Stimulated activated CD4-positive, alpha-beta T cell treated with anti-CD3 and anti-CD28 coated beads, Interleukin-2, amount 100 ng/mL, for 48 hours (primary cell): ENCODE results near the gene TLR1.
"Not testable (repeated sequence)": the region's sequence is repeated elsewhere in the genome, so short reads cannot be mapped to it uniquely, and the experiment has no call there.

Source experiments
- DNase-seq, 2 donors: peaks; one replicate each; pipeline ENCODE4 v3.0.0-alpha.2; 2020

TLR1 gene

DNA sequence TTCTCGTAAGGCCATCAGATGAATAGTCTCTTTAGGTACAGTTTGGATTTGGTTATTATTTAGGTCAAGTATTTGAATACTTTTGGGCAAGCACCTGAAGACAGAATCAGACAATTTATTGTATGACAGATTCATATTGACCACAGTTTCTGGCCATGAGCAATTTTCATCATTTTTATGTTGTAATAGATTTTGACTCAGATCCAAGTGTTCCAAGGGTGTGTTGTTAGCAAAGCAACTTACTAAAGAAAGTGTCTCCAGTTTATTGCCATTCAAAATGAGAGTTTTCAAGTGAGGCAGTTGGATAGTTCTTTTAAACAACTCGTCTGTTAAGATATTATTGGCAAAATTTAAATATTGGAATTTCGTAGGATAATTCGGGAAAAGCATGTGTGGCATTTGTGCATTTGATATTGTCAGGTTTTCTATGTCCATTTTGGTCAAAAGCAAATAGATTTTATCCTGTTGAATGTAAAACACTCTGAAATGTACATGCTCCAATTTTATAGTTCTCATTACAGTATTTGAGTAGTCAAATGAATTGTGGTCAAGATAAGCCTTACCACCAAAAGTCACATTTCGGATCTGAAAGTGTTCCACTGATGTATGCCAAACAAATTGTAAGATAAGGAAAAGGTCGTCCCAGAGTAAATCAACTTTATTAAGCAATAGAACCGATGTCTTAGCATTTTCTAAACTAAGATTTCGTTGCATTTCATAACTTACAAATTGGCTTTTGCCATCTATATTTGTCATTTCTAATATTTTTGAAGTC, 30.2 kb downstream of the TLR1 start:
- DNase-seq: no peak

DNA sequence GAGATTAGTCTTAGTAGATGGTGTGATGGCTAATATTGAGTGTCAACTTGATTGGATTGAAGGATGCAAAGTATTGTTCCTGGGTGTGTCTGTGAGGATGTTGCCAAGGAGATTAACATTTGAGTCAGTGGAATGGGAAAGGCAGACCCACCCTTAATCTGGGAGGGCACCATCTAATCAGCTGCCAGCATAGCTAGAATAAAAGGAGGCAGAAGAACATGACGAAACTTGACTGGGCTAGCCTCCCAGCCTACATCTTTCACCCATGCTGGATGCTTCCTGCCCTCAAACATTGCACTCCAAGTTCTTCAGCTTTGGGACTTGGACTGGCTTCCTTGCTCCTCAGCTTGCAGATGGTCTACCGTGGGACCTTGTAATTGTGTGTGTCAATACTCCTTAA, 34.3 kb downstream of the TLR1 start:
- DNase-seq: not testable (repeated sequence)

DNA sequence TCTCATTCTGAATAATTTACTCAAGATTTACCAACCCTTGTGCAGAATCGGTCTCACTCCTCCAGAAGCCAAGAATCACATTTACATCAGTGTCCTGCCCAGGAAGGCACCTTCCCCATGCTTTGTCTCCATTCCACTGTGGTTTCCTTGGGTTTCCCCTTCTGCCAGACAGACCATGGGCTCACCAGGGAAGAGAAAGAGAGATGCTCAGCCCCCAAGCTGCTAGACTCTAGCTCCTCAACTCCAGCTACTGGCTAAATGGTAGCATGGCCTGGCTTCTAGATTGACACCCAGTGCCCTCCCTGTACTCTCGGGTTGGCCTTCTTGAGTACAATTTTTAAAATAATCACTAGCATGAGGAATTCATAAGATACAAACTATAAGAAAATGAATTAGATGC, 34.7 kb downstream of the TLR1 start:
- no peak for DNase-seq

DNA sequence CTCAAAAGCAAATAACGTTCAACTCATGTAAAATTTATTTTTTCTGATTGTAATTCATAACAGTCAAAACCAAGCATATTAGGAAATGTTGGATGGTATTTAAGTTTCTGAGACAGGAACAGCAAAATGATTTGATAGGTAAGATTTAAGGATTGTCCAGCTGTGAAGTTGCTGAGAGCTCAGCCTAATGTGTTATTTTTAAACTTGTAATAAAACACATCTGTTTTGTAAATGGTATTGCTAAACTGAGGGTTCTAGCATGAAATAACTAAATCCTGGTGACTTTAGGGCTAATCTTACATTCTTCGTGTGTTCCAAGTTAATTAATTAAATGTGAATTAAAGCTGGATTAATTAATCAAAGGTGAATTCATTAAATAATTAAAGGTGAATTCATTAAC, 35.1 kb downstream of the TLR1 start:
- no peak for DNase-seq

DNA sequence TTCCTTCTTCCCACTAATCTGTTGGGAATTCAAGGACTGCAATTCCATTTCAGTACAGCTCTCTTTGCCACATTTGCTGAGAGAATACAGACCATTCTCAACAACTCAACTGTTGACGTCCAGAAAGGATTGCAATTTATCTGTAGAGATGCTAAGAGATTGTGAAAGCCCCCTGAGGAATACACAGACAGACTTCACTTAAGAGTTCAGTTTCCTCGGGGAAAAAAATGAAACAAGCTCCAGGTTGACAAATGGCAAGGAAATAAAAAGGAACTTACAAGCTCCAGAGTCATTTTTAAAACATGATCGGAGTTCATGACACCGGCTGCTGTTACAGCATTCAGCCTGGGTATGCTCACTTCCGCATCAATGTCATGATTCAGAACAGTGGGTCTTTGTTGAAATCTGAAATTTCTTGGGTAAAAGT, 35.6 kb downstream of the TLR1 start:
- DNase-seq: no peak

DNA sequence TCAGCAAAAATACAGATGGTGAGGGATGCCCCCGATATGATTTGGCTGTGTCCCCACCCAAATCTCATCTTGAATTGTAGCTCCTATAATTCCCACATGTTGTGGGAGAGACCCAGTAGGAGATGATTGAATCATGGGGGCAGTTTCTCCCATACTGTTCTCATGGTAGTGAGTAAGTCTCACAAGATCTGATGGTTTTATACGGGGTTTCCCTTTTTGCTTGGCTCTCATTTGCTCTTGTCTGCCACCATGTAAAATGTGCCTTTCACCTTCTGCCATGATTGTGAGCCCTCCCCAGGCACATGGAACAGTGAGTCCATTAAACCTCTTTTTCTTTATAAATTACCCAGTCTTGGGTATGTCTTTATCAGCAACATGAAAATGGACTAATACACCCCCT, 37.7 kb downstream of the TLR1 start:
- DNase-seq: not testable (repeated sequence)

DNA sequence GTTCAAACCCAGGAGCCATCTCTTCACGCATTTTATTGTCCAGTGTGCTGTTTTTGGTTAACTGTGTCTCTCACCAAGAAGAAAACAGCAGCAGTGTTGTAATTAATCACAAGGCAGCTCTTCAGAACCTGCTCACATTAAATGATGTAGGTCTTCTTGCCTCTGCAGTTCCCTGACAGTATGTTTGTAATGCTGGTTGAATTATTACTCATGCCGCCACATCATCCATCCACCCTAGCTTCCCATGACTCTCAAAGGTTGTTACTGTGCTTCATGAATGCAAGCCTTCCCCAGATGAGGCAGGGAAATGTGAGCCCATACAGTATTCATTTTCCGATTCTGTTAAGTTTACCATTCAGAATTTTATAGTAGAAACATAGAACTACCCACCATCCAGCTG, 39.2 kb downstream of the TLR1 start:
- no peak for DNase-seq

DNA sequence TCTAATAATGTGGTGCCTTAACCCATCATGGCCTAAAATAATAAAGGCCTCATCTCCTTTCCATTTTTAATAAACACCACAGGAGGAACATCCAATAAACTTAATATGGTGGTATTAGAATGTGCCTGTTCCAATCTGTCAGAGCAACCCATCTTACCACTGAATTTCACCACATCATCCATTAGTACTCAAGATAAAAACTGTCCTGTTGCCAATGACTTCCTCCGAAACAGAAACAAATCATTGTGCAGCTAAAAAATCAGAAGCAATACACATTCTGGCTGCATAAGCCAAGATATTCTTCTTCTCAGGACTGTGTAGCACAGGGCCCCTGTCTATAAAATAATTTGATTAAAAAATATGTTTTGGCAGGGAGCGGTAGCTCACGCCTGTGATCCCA, 40.3 kb downstream of the TLR1 start:
- no peak for DNase-seq

DNA sequence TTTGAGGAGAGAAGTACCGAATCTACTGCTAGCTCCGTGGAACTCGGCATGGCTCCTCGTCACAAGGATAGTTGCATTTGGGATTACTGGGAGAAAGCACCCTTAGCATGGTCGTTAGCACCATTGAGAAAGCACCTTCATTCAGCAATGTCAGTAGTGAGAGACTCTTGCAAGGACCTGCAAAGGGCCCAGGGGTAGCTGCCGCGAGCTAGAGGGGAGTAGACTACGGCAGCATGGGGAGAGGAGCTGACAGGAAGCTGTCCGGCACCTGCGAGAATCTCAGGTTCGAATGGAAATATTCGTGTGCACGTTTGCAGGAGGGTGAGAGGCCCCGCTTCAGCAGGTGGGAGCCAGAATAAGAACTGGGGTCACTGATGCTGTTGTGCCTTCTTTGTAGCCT, 42.0 kb downstream of the TLR1 start:
- no peak for DNase-seq

DNA sequence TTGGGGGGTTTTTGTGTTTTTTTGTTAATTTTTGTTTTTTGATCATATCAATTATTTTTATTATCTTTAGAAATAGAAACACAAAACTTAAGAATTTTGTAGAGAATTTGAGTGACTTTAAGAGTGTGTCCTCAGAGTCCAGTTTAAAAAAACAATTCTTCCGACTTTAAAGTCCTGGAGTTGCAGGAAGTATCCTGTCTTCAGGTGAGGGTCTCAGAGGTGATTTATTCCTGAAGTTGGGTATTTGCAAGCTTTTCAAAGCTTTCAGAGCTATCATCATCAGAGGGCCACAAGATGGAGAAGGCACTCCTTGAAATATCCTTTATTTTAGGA, 44.8 kb downstream of the TLR1 start:
- no peak for DNase-seq

DNA sequence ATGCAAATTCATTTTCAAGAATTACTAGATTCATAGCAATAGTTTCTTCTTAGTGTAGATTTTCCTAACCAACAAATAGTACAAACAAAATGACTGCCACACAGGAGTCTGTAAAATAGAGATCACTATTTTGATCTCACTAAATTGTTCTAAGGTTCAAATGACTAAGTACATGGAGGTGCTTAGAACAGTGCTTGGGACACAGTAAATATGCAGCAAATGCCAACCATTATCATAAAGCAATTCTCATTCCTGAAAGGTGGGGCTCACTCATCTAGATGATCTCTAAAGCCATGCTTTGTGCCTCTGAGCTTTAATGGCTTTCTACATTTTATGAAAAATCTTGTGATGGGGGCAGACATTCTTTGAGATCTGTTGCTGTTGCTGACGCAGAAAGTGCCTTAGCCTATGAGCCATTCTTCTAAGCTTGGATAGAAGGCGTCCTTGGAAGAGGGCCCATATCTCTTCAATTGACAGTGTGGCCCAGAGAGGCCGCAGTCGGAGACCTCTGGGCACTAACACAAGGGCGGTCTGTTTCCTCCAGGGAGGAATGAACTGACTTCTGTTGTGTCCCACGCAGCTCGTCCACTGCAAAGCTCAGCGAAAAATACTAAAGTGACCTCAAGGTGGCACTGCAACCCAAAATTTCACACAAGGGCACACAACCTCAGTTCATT, 45.3 kb downstream of the TLR1 start:
- peak; percentile 37 to 61 for DNase-seq

DNA sequence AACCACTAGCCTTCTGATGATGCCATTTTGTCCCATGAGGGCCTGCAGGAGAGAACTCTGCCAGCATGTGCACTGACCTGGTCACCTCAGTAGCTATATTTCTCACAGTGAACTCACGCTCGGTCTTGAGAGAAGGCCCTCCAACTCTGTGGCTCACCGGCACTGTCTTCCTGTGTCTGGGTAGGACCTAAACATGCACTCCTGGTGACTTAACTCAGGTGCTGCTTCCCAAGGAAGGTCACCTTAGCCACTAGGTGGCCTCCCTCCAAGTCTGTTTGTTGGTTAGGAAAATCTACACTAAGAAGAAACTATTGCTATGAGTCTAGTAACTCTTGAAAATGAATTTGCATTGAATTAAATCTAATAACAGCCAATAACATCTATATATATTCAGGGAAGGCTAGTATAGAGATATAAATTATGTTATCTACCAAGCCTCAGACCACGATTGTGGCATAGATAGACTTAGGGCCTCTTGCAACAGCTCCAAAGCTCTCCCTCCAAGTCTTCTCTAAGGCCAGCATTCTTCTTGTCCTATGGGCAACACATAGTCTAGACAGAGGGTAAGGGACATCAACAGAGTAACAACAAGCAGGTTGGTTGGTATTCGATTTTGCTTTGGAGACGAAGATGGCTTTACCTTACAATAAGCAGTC, 46.5 kb downstream of the TLR1 start:
- no peak for DNase-seq

DNA sequence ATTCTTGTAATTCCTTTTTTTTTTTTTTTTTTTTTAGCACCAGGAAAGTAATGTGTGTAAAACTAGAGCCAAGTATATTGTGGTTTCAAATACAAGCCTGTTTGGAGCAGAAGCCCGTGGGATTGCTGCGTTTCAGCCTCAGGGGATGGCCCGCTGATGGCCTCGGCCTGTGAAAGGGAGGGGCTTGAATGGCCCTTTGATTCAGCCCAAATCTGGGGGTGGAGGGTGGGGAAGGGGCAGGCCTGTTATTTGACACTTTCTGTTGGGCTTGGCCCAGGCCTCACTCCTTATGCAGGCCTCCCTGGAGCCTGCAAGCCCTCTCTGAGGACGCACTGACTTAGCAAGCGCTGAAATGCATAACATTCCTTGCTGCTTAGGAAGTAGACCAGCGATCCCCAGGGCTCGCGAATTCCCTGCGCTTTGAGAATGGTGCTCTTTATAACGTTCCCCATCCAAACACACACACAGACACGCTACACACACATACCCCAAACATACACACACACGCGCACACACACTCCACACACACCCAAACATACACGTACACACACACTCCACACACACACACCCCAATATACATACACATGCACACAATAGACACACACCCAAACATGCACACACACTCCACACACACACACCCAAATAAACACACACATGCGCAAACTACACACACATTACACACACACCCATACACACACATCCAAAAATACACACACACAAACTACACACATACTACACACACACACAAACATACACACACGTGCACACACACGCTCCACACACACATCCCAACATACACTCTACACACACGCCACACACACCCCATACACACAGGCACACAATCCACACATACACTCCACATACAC, 51.4 kb downstream of the TLR1 start:
- no peak for DNase-seq

DNA sequence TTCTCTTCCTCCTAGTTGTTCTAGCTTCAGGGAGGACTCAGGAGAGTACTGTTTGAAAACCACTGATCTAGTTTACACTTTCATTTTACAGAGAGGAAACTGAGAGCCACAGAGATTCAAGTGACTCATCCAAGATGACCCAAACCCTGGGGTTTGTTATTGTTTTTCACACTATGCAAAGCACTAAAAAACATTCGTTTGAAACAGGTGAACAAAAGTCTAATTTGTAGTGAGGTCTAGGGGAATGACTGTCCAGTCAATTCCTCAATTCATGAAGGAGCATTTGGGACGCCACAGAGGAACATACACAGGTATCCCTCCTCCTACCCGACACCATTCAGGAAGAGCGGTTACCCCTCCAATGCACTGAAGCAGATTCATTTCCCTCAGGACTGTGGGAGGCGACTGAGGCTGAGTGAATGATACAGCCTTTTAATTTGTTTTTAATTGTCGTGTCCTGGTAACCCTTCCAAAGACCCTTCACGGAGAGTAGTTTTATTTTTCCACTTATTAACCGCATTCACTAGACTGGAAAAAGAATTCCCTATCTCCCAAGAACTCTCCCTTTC, 52.1 kb downstream of the TLR1 start:
- no peak for DNase-seq

DNA sequence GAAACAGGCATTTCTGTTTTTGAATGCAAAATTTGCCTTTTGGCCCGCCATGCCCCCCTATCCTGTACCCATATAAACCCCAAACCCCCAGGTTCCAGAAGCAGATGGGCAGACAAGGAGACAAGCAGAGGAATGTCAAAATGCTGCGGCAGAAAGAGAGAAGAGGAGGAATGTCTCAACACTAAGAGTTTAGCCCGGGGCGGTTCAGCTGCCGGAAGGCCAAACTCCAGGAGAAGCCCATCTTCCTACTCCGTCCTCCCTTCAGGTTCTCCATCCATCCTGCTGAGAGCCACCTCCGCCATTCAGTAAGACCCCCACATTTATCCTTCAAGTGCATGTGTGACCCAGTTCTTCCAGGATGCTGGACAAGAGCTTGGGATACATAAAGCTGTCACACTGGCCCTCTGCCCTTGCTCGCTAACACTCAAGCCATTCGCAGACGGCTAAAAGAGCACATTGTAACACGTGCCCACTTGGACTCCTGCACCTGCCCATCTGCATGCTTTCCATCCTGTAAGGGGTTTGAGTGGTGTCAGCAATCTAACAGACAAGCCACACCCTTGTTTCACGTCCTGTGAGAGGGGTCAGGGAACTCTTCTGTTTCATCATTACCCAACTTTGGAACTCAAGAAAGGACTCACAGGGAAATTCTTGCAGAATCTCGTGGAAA, 53.1 kb downstream of the TLR1 start:
- no peak for DNase-seq

DNA sequence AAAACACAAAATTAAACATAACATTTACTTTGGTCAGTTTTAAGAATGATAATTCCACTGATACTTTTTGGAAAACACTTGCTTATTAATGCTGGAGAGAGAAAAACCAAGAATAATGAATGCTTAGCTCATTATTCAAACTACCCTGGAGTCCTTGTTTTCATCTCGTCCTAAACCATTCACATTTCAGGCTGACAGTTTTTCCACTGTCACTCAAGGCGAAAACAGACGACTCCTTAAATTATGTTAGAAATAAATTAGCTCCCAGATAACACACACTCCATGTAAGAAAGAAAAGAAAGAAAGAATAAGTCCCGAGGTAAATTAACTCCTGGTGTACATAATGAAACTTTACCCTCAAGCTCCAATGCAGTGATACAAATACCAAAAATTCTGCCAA, 55.3 kb downstream of the TLR1 start:
- no peak for DNase-seq

DNA sequence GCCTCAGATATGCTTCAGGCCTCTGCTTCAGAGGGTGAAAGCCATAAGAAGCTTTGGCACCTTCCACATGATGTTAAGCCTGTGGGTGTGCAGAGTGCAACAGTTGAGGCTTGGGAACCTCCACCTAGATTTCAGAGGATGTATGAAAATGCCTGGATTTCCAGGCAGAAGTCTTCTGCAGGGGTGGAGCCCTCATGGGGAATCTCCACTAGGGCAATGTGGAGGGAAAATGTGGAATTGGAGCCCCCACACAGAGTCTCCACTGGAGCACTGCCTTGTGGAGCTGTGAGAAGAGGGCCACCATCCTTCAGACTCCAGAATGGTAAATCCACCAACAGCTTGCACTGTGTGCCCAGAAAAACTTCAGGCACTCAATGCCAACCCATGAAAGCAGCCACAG, 57.0 kb downstream of the TLR1 start:
- no peak for DNase-seq
